ENCODE results near the gene EML1.

Gene EML1

DNA sequence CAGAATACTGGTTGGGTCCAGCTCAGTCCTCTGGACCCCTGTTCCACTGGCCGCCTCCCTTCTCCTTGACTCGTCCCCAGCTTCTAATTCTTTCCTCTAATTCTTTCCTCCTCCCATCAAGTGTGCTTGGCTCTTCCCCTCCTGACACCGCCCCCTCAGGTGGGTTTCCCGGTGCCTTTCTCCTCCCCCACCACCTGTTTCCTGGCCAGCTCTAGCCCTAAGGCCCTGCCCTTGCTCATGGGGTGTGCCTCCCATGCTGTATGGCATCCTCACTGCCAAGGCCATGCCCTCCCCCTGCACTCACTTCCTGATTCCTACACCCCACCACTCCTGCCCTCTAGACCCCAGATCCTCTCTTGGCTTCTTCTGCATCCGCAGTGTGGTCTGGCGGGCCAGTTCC, 12.1 kb upstream of the EML1 start:
- DNase-seq (ENCODE audit: low read depth): no peak
- no peak overlapping the region for H3K4me3 ChIP-seq (ENCODE audit: control insufficient read depth, low read depth, low read length)
- TF ChIP-seq, protein P1, sequence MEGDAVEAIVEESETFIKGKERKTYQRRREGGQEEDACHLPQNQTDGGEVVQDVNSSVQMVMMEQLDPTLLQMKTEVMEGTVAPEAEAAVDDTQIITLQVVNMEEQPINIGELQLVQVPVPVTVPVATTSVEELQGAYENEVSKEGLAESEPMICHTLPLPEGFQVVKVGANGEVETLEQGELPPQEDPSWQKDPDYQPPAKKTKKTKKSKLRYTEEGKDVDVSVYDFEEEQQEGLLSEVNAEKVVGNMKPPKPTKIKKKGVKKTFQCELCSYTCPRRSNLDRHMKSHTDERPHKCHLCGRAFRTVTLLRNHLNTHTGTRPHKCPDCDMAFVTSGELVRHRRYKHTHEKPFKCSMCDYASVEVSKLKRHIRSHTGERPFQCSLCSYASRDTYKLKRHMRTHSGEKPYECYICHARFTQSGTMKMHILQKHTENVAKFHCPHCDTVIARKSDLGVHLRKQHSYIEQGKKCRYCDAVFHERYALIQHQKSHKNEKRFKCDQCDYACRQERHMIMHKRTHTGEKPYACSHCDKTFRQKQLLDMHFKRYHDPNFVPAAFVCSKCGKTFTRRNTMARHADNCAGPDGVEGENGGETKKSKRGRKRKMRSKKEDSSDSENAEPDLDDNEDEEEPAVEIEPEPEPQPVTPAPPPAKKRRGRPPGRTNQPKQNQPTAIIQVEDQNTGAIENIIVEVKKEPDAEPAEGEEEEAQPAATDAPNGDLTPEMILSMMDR (IDR thresholded peaks at IDR 0.05; ENCODE audit: control insufficient read depth, insufficient read depth, low read depth, low read length, missing control alignments): no peak

DNA sequence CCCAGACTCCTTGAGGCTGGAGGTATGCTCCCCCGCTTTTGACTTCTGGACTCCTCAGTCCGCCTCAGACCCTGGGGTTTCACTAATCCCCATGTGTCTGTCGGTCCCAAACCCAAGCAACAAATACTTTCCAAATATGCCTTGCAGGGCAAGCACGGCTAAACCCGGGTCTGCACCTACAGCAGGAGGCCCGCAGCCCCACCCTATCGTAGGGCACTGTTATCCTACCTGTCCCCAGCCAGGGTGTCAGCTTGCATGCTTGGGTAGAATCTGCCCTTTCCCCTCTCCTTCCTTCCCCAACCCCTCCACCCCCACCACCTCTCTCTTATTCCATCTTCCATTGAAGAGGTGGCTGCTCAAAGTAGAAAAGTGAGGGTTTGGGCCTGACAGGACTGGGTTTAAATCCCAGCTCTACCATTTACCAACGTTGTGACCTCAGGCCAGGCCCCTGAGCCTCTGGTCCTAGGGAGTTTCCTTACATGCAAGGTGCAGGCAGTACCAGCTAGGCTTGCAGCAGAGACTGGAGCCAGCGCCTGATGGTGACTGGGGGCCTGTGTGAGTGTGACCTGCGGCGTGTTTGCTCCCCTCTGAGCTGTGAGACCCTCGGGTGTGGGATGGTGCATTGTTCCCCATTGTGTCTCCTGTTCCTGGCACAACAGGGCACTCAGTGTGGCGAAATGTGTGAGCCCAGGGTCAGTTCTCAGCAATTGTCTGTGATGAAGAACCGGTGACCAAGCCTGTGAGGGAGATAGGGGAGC, 11.2 kb upstream of the EML1 start:
- no peak overlapping the region for H3K4me3 ChIP-seq (ENCODE audit: control insufficient read depth, low read depth, low read length)
- TF ChIP-seq, protein P1 (IDR thresholded peaks at IDR 0.05; ENCODE audit: control insufficient read depth, insufficient read depth, low read depth, low read length, missing control alignments): no peak
- DNase-seq (ENCODE audit: low read depth): no peak

- TF ChIP-seq, protein P1 (IDR thresholded peaks at IDR 0.05; ENCODE audit: control insufficient read depth, insufficient read depth, low read depth, low read length, missing control alignments): no peak
- DNase-seq (ENCODE audit: low read depth): no peak
- no peak overlapping the region for H3K4me3 ChIP-seq (ENCODE audit: control insufficient read depth, low read depth, low read length)
Measured at GRCh38 chr14:99784508-99784907, 8.7 kb upstream of the EML1 start.

DNA sequence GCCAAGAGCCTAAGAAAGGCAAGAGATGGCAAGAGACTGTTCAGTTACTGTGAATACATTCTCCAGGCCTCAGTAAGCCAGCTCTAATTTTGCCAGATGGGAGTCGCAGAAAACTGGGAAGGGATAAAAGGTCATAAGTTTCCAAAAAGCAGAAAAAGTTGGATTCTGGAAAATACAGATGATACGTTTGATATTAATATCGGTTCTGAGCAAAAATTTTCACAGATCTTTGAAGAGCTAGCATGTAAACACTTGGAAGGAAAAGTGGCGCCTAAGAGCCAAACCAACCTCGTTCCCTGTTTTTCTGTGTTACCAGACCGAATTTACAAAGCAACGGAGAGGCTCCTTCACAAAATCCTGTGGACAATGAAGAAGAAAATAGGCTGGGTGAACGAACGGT, 7.8 kb upstream of the EML1 start:
- DNase-seq (ENCODE audit: low read depth): no peak
- no peak overlapping the region for H3K4me3 ChIP-seq (ENCODE audit: control insufficient read depth, low read depth, low read length)
- TF ChIP-seq, protein P1 (IDR thresholded peaks at IDR 0.05; ENCODE audit: control insufficient read depth, insufficient read depth, low read depth, low read length, missing control alignments): no peak

DNA sequence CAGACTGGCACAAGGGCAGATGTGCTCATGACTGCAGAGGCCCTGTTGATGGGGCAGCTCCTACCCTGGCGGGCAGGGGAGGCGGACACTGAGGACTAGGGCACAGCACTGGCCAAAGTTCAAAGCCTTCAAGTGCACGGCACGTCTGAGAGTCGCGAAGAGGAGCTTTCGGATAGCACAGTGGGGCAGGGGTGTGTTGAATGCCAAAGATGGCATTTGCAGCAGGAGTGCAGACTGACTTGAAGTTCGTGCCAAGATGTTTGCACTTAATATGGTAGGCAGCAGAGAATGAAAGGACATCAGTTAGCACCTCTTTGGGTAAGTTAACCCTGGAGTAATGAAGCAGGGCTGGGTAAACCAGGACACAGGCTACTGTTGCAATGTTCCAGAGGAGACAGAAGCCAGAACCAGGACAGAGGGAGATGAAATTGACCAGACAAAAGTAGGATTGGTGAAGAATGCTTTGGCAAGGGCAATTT, 6.7 kb upstream of the EML1 start:
- TF ChIP-seq, protein P1 (IDR thresholded peaks at IDR 0.05; ENCODE audit: control insufficient read depth, insufficient read depth, low read depth, low read length, missing control alignments): no peak
- DNase-seq (ENCODE audit: low read depth): no peak
- H3K4me3 ChIP-seq (ENCODE audit: control insufficient read depth, low read depth, low read length): no peak overlapping the region

- TF ChIP-seq, protein P1 (IDR thresholded peaks at IDR 0.05; ENCODE audit: control insufficient read depth, insufficient read depth, low read depth, low read length, missing control alignments): no peak
- DNase-seq (ENCODE audit: low read depth): no peak
- no peak overlapping the region for H3K4me3 ChIP-seq (ENCODE audit: control insufficient read depth, low read depth, low read length)
Measured at GRCh38 chr14:99788713-99789112, 4.5 kb upstream of the EML1 start.

Data from AG09309 (cell line).